CD8-positive, alpha-beta memory T cell (primary cell): ENCODE results near the gene TH. TPM values are rescaled to one million over a fixed set of nuclear protein-coding genes. Genes with fewer than 3 reads are reported as not detected.

ENCODE experiments used
- CTCF ChIA-PET: fragments of 350-600 bp; sonication (Branson Sonifier 250); formaldehyde crosslinking; loops from one replicate; lab custom pipeline; 2021; ENCODE audit warnings: antibody characterized with exemption; lab: Charles Lee
- POLR2A ChIA-PET: fragments of 350-600 bp; sonication (Branson Sonifier 250); formaldehyde crosslinking; loops from one replicate; lab custom pipeline; 2021; ENCODE audit warnings: antibody characterized with exemption; lab: Charles Lee
- DNase-seq, 5 donors: peaks; one replicate each; pipeline versions ENCODE4 v3.0.0 to v3.0.0-alpha.2; 2020 to 2022; ENCODE audit warnings: mixed read lengths in 1 of 5
- H3K27ac ChIP-seq: one replicate; pipeline ENCODE4 v1.7.0; 2013; ENCODE audit warnings: low read depth, mild to moderate bottlenecking, low read length, moderate library complexity
- H3K27me3 ChIP-seq: 2 replicates; pipeline ENCODE4 v1.7.0; 2013; ENCODE audit warnings: low read length, mild to moderate bottlenecking; ENCODE audit not compliant: insufficient read depth, poor library complexity, severe bottlenecking
- H3K36me3 ChIP-seq: 2 replicates; pipeline ENCODE4 v1.7.0; 2013; ENCODE audit warnings: mild to moderate bottlenecking, low read length, moderate library complexity; ENCODE audit not compliant: insufficient read depth
- H3K4me1 ChIP-seq: 2 replicates; pipeline ENCODE4 v1.7.0; 2013; ENCODE audit warnings: mild to moderate bottlenecking, low read length, moderate library complexity; ENCODE audit not compliant: insufficient read depth
- H3K4me3 ChIP-seq: 2 replicates; pipeline ENCODE4 v1.7.0; 2013; ENCODE audit warnings: mild to moderate bottlenecking, low read length
- H3K9me3 ChIP-seq: 2 replicates; pipeline ENCODE4 v1.7.0; 2013; ENCODE audit warnings: mild to moderate bottlenecking, low read length
- H3K27ac Mint-ChIP-seq, 8 donors: one replicate each; pipeline ENCODE4 v1.8.0; 2020 to 2021; ENCODE audit warnings: mixed read lengths in 8 of 8, mild to moderate bottlenecking in 6 of 8, inconsistent platforms in 3 of 8, moderate library complexity in 3 of 8
- H3K27me3 Mint-ChIP-seq, 2 donors: one replicate each; pipeline ENCODE4 v1.8.0; 2020 to 2021; ENCODE audit warnings: mixed read lengths in 2 of 2, mild to moderate bottlenecking in 1 of 2, moderate library complexity in 1 of 2
- H3K36me3 Mint-ChIP-seq, 3 donors: one replicate each; pipeline ENCODE4 v1.8.0; 2020 to 2021; ENCODE audit warnings: mixed read lengths in 3 of 3, inconsistent platforms in 1 of 3, mild to moderate bottlenecking in 1 of 3
- H3K4me1 Mint-ChIP-seq, 3 donors: one replicate each; pipeline ENCODE4 v1.8.0; 2020 to 2021; ENCODE audit warnings: mixed read lengths in 3 of 3, inconsistent platforms in 1 of 3, mild to moderate bottlenecking in 1 of 3
- H3K4me3 Mint-ChIP-seq, 7 donors: one replicate each; pipeline ENCODE4 v1.8.0; 2020 to 2021; ENCODE audit warnings: mixed read lengths in 7 of 7, mild to moderate bottlenecking in 6 of 7, moderate library complexity in 4 of 7, inconsistent platforms in 2 of 7
- H3K9me3 Mint-ChIP-seq, 5 donors: one replicate each; pipeline ENCODE4 v1.8.0; 2020 to 2022; ENCODE audit warnings: mixed read lengths in 5 of 5, mild to moderate bottlenecking in 3 of 5, moderate library complexity in 2 of 5, inconsistent platforms in 1 of 5
- polyA plus RNA-seq: library from polyadenylated mRNA; unstranded; fragments of 300-500 nt; fragmentation: Illumina TruSeq; gene quantifications from one replicate; pipeline ENCODE4 v1.2.3, GENCODE V29; 2021
- total RNA-seq, 2 experiments: library from RNA; stranded (reverse); gene quantifications; one replicate each; pipeline ENCODE4 v1.2.3, GENCODE V29; 2021

TH gene
- total and polyA plus RNA-seq, 3 experiments from 2014 or later = not detected

- Mint-ChIP-seq H3K9me3 (no peaks in the 10 kb centered on the region), H3K27ac (no peak overlapping the region), H3K4me3 (no peak overlapping the region), H3K4me1 (peaks cover 7 to 8% (median 7%) of the 10 kb centered on the region in 3 donors), H3K36me3 (no peaks in the 10 kb centered on the region), H3K27me3 (peaks cover 19% of the 10 kb centered on the region in 2 donors)
- H3K27me3 ChIP-seq = peaks cover 13% of the 10 kb centered on the region
- H3K4me3 ChIP-seq = no peak overlapping the region
- ChIA-PET CTCF (interaction anchor here (1.4 to 9.0 kb wide), 6 partner anchors 117 to 501 kb away, joined by 3 to 141 read pairs (median 48); partner anchors contain the start of gene SYT8), POLR2A (no interaction called here)
- no peak for DNase-seq
- H3K36me3 ChIP-seq = no peaks in the 10 kb centered on the region
- no peaks in the 10 kb centered on the region for H3K9me3 ChIP-seq
- no peak overlapping the region for H3K27ac ChIP-seq
- peaks cover 6% of the 10 kb centered on the region for H3K4me1 ChIP-seq
Observed at GRCh38 chr11:2154195-2154585, 17.4 kb downstream of the TH start.

DNA sequence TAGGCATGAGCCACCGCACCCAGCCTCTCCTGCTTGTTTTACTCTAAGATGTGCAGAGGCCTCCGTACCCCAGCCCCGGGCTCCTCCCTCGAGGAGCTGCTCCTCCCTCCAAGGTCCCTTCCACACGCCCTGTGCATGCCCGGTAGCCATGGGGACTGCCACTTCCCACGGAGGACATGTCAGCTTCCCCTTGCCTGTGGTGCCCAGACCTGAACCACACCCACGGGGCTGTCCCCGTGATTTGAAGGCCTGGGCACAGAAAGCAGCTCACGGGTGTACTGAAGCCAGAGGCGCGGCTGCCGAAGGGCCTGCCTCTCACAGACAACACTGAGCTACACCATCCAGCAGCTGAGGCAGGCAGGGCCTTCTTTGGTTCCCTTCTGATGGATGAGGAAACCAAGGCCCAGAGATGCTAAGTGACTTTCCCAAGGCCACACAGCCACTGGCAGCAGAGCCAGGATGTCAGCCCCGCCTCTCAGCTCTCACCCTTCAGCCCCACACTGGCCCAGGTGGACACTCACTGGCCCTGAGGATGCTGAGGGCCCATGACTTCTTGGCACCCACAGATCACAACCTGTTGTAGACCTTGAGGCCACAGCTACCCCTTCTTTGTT, 17.9 kb downstream of the TH start:
- Histone ChIP-seq H3K4me1 (peaks cover 6% of the 10 kb centered on the region), H3K27me3 (peaks cover 13% of the 10 kb centered on the region), H3K36me3 (no peaks in the 10 kb centered on the region), H3K27ac (no peak overlapping the region), H3K4me3 (no peak overlapping the region), H3K9me3 (no peaks in the 10 kb centered on the region)
- POLR2A ChIA-PET = no interaction called here
- DNase-seq = no peak
- H3K27ac Mint-ChIP-seq = no peak overlapping the region
- H3K36me3 Mint-ChIP-seq = no peaks in the 10 kb centered on the region
- peaks cover 7 to 8% (median 7%) of the 10 kb centered on the region in 3 donors for H3K4me1 Mint-ChIP-seq
- CTCF ChIA-PET = interaction anchor here (1.0 to 9.0 kb wide), 9 partner anchors 13 to 501 kb away, joined by 3 to 141 read pairs (median 12); partner anchors contain the start of gene SYT8
- no peak overlapping the region for H3K4me3 Mint-ChIP-seq
- peaks cover 19 to 23% of the 10 kb centered on the region in 2 donors for H3K27me3 Mint-ChIP-seq
- H3K9me3 Mint-ChIP-seq = no peaks in the 10 kb centered on the region

- peak overlapping the region in 3 of 8 donors; percentile 51 to 79 (median 61) for H3K27ac Mint-ChIP-seq
- H3K36me3 ChIP-seq = no peaks in the 10 kb centered on the region
- no peaks in the 10 kb centered on the region for H3K9me3 Mint-ChIP-seq
- H3K4me1 Mint-ChIP-seq = peaks cover 7 to 8% (median 7%) of the 10 kb centered on the region in 3 donors
- POLR2A ChIA-PET = interaction anchor here (0.7 to 1.2 kb wide), 3 partner anchors 112 to 269 kb away, joined by 3 to 4 read pairs (median 4); no protein-coding TSS in a partner anchor
- no peak overlapping the region for H3K27ac ChIP-seq
- CTCF ChIA-PET = interaction anchor here (0.6 to 9.0 kb wide), 50 partner anchors 8 to 1258 kb away, joined by 3 to 141 read pairs (median 4); partner anchors contain the start of genes IGF2, LSP1, SYT8 and TNNI2
- H3K4me3 ChIP-seq = peak overlapping the region; percentile 23
- H3K36me3 Mint-ChIP-seq = no peaks in the 10 kb centered on the region
- H3K4me3 Mint-ChIP-seq = peak overlapping the region in 6 of 7 donors; percentile 30 to 81 (median 58)
- H3K9me3 ChIP-seq = no peaks in the 10 kb centered on the region
- peaks cover 13% of the 10 kb centered on the region for H3K27me3 ChIP-seq
- peak; percentile 67 to 86 (median 71) for DNase-seq
- H3K4me1 ChIP-seq = peaks cover 6% of the 10 kb centered on the region
- peaks cover 24 to 32% of the 10 kb centered on the region in 2 donors for H3K27me3 Mint-ChIP-seq
Observed at GRCh38 chr11:2151500-2152257, 19.9 kb downstream of the TH start.

DNA sequence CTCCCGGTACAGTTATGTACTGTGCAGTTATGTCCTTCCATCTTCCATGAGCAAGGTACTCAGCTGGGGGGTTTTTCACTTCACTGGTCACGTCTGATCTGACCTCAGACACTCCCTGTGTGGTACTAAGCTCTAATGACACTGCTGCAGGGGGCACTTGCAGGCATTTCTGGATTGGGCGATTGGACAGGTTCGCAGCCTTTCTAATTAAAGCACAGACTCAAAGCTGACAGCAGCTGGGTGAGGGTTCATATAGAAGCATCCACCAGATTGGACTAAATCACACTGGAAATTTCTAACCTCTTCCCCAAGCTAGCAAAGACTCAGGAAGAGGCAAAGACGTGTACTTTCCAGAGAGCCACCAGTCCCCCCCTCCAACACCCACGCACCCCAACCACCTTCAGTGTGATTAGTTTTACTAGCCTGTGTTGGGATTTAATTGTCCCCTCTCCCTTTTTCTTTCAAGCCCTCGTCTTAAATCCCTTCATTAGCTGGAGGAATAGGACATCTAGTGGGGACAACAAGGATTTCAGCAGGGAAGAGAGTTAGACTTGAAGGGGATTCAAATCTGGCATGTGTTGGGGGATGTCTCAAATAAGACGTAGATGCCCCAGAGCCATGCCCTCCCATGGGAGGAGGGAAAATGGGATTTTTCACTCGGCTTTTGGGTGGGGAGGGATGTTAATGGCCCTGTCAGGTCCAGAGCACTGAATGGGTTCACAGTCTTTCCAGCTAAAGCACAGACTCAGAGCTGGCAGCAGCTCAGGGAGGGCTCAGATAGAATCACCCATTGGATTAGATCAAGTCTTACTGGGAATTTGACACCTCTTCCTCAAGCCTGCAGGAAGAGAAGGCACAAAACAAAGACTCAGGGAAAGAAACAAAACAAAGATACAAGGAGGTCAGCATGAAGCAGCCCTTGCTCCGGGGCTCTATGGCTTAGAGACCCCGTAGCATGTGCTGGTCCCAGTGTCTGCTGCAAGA, 21.5 kb downstream of the TH start:
- H3K27me3 ChIP-seq = peaks cover 24% of the 10 kb centered on the region
- H3K9me3 ChIP-seq = no peaks in the 10 kb centered on the region
- no peaks in the 10 kb centered on the region for H3K36me3 Mint-ChIP-seq
- no peak overlapping the region for H3K4me3 Mint-ChIP-seq
- H3K27me3 Mint-ChIP-seq = peaks cover 38 to 45% of the 10 kb centered on the region in 2 donors
- CTCF ChIA-PET = interaction anchor here (0.7 to 9.0 kb wide), 16 partner anchors 10 to 497 kb away, joined by 3 to 141 read pairs (median 6); partner anchors contain the start of genes IGF2, SYT8 and TSSC4
- H3K4me1 ChIP-seq = peaks cover 6% of the 10 kb centered on the region
- no peak overlapping the region for H3K27ac ChIP-seq
- POLR2A ChIA-PET = interaction anchor here (0.6 kb wide), 1 partner anchor 456 kb away, joined by 3 read pairs; no protein-coding TSS in a partner anchor
- no peak overlapping the region for H3K4me3 ChIP-seq
- no peak for DNase-seq
- no peaks in the 10 kb centered on the region for H3K36me3 ChIP-seq
- no peaks in the 10 kb centered on the region for H3K9me3 Mint-ChIP-seq
- no peak overlapping the region for H3K27ac Mint-ChIP-seq
- peaks cover 7 to 8% (median 7%) of the 10 kb centered on the region in 3 donors for H3K4me1 Mint-ChIP-seq

DNA sequence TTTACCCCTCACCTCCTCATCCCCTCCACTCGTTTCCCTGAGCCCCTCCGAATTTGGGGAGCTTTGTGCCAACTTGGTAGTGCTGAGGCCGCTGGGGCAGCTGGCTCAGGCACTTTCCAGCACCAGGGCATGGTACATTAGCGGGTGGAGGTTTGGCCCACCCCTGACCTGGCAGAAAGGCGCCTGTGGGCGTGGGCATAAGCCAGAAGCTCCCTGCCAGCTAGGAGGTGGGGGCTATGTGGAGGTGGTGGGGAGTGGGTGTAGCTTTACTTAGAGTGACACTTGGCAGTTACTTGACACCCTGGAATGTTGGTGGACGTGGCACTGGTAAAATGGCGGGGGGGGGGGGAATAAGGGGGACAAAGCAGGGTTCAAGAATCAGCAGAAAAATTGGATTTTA, 22.2 kb downstream of the TH start:
- peaks cover 6% of the 10 kb centered on the region for H3K4me1 ChIP-seq
- Mint-ChIP-seq H3K4me3 (no peak overlapping the region), H3K9me3 (no peaks in the 10 kb centered on the region), H3K27ac (no peak overlapping the region), H3K27me3 (peaks cover 40 to 52% of the 10 kb centered on the region in 2 donors), H3K36me3 (no peaks in the 10 kb centered on the region), H3K4me1 (peaks cover 7 to 9% (median 7%) of the 10 kb centered on the region in 3 donors)
- H3K4me3 ChIP-seq = no peak overlapping the region
- CTCF ChIA-PET = interaction anchor here (1.0 to 9.0 kb wide), 5 partner anchors 112 to 530 kb away, joined by 3 to 141 read pairs (median 65); partner anchors contain the start of gene SYT8
- H3K36me3 ChIP-seq = no peaks in the 10 kb centered on the region
- POLR2A ChIA-PET = interaction anchor here (0.6 kb wide), 1 partner anchor 456 kb away, joined by 3 read pairs; no protein-coding TSS in a partner anchor
- H3K27ac ChIP-seq = no peak overlapping the region
- DNase-seq = no peak
- H3K27me3 ChIP-seq = peaks cover 30% of the 10 kb centered on the region
- H3K9me3 ChIP-seq = no peaks in the 10 kb centered on the region

DNA sequence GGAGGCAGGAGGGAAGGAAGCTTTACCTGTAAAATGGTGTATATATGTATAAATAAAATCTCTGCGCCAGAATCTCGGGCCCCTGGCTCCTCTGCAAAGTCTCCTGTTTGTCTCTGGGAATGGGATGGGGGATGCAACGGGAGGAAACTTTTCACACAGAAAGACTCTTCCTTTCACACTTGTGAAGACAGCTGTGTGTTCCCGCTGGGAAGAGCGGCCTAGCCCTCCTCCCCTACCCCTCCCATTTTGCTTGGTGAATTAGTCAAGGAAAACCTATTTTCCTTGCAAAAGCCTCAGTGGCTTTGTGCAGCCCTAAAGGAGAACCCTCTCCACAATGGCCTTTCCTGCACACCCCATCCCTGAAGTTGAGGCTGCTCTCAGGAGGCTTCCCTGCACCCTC, 23.0 kb downstream of the TH start:
- Mint-ChIP-seq H3K4me3 (no peak overlapping the region), H3K9me3 (no peaks in the 10 kb centered on the region), H3K27me3 (peaks cover 39 to 56% of the 10 kb centered on the region in 2 donors), H3K4me1 (peaks cover 7 to 11% (median 7%) of the 10 kb centered on the region in 3 donors), H3K36me3 (no peaks in the 10 kb centered on the region), H3K27ac (no peak overlapping the region)
- no peak overlapping the region for H3K4me3 ChIP-seq
- H3K9me3 ChIP-seq = no peaks in the 10 kb centered on the region
- H3K4me1 ChIP-seq = peaks cover 6% of the 10 kb centered on the region
- H3K27me3 ChIP-seq = peaks cover 30% of the 10 kb centered on the region
- DNase-seq = no peak
- ChIA-PET POLR2A (no interaction called here), CTCF (interaction anchor here (1.0 to 9.0 kb wide), 3 partner anchors 111 to 529 kb away, joined by 3 to 141 read pairs (median 85); no protein-coding TSS in a partner anchor)
- H3K36me3 ChIP-seq = no peaks in the 10 kb centered on the region
- H3K27ac ChIP-seq = no peak overlapping the region

GRCh38 chr11:2147391-2147790, 24.2 kb downstream of the TH start:
- Histone ChIP-seq H3K27ac (no peak overlapping the region), H3K4me3 (no peak overlapping the region), H3K36me3 (no peaks in the 10 kb centered on the region), H3K4me1 (peaks cover 6% of the 10 kb centered on the region), H3K27me3 (peaks cover 36% of the 10 kb centered on the region), H3K9me3 (no peaks in the 10 kb centered on the region)
- Mint-ChIP-seq H3K27ac (no peak overlapping the region), H3K36me3 (no peaks in the 10 kb centered on the region), H3K4me1 (peaks cover 7 to 11% (median 7%) of the 10 kb centered on the region in 3 donors), H3K9me3 (no peaks in the 10 kb centered on the region), H3K27me3 (peaks cover 47 to 68% of the 10 kb centered on the region in 2 donors), H3K4me3 (no peak overlapping the region)
- ChIA-PET POLR2A (no interaction called here), CTCF (interaction anchor here (0.8 kb wide), 1 partner anchor 110 kb away, joined by 3 read pairs; no protein-coding TSS in a partner anchor)
- no peak for DNase-seq
